WTC11 (cell line): ENCODE measurements around the gene STXBP1. TPM values are rescaled to one million over a fixed set of nuclear protein-coding genes. Genes with fewer than 3 reads are reported as not detected.
"Not testable (repeated sequence)": the region's sequence is repeated elsewhere in the genome, so short reads cannot be mapped to it uniquely, and the experiment has no call there.

ENCODE experiments used
- ATAC-seq: fragments of 200-7000 bp; cut with Tn5 transposase; 2 replicates; pipeline ENCODE4 v1.10.0; 2021; ENCODE audit warnings: mild to moderate bottlenecking, moderate library complexity
- CTCF ChIA-PET: fragments of 300-600 bp; sonication (Branson Sonifier 250); formaldehyde crosslinking; loops from one replicate; lab custom pipeline; 2021; ENCODE audit warnings: antibody characterized with exemption; lab: Charles Lee
- POLR2A ChIA-PET: fragments of 350-600 bp; sonication (Branson Sonifier 250); formaldehyde crosslinking; loops from one replicate; lab custom pipeline; 2021; ENCODE audit warnings: antibody characterized with exemption; lab: Charles Lee
- DNase-seq: peaks from one replicate; pipeline ENCODE4 v3.0.0; 2021; ENCODE audit warnings: low spot score
- H3K27ac Mint-ChIP-seq: 2 replicates; pipeline ENCODE4 v1.8.0; 2021; ENCODE audit warnings: mixed read lengths
- H3K27me3 Mint-ChIP-seq: 2 replicates; pipeline ENCODE4 v1.8.0; 2021; ENCODE audit warnings: low read depth, mild to moderate bottlenecking, moderate library complexity, mixed read lengths
- H3K36me3 Mint-ChIP-seq: 2 replicates; pipeline ENCODE4 v1.8.0; 2021; ENCODE audit warnings: mixed read lengths
- H3K4me1 Mint-ChIP-seq: 2 replicates; pipeline ENCODE4 v1.8.0; 2022; ENCODE audit warnings: mixed read lengths
- H3K4me3 Mint-ChIP-seq: 2 replicates; pipeline ENCODE4 v1.8.0; 2021; ENCODE audit warnings: mild to moderate bottlenecking, moderate library complexity, mixed read lengths
- H3K9me3 Mint-ChIP-seq: 2 replicates; pipeline ENCODE4 v1.8.0; 2021; ENCODE audit warnings: mixed read lengths
- AFF4 ChIP-seq: sonication (generic); formaldehyde crosslinking; IDR thresholded peaks from 2 replicates; pipeline ENCODE4 v1.8.1; 2023; ENCODE audit warnings: mild to moderate bottlenecking, missing genetic modification reagents, borderline replicate concordance
- ATF6 ChIP-seq: sonication (generic); formaldehyde crosslinking; IDR thresholded peaks from 2 replicates; pipeline ENCODE4 v1.8.1; 2023; ENCODE audit warnings: mild to moderate bottlenecking, missing genetic modification reagents
- ETV6 ChIP-seq: sonication (generic); formaldehyde crosslinking; IDR thresholded peaks from 2 replicates; pipeline ENCODE4 v1.8.1; 2022; ENCODE audit warnings: mild to moderate bottlenecking, missing genetic modification reagents
- FOXP4 ChIP-seq: sonication (generic); formaldehyde crosslinking; IDR thresholded peaks from 2 replicates; pipeline ENCODE4 v1.8.0; 2022; ENCODE audit warnings: mild to moderate bottlenecking, missing genetic modification reagents
- GABPB1 ChIP-seq: sonication (generic); formaldehyde crosslinking; IDR thresholded peaks from 2 replicates; pipeline ENCODE4 v1.8.1; 2023; ENCODE audit warnings: mild to moderate bottlenecking, missing genetic modification reagents
- JUN ChIP-seq: sonication (generic); formaldehyde crosslinking; IDR thresholded peaks from 2 replicates; pipeline ENCODE4 v1.8.0; 2023; ENCODE audit warnings: mild to moderate bottlenecking, missing genetic modification reagents
- PREB ChIP-seq: sonication (generic); formaldehyde crosslinking; IDR thresholded peaks from 2 replicates; pipeline ENCODE4 v1.8.1; 2022; ENCODE audit warnings: mild to moderate bottlenecking, missing genetic modification reagents, moderate library complexity, borderline replicate concordance
- SMAD4 ChIP-seq: sonication (generic); formaldehyde crosslinking; IDR thresholded peaks from 2 replicates; pipeline ENCODE4 v1.8.0; 2022; ENCODE audit warnings: mild to moderate bottlenecking, missing genetic modification reagents
- ZNF219 ChIP-seq: sonication (generic); formaldehyde crosslinking; IDR thresholded peaks from 2 replicates; pipeline ENCODE4 v1.8.0; 2023; ENCODE audit warnings: missing genetic modification reagents, mild to moderate bottlenecking, borderline replicate concordance
- total RNA-seq: library from RNA; stranded (reverse); gene quantifications from 3 replicates; pipeline ENCODE4 v1.2.3, GENCODE V29; 2021
- TF ChIP-seq, protein P1 (sequence below): fragments of 250-450 bp; sonication (Bioruptor Pico); IDR thresholded peaks from 2 replicates; pipeline ENCODE4 v1.9.0; 2021; ENCODE audit warnings: mild to moderate bottlenecking

The STXBP1 gene
- total RNA-seq, 1 experiment from 2014 or later: 37.1 TPM

GRCh38 chr9:127574072-127574993, 37.7 kb upstream of the STXBP1 start:
- ATAC-seq: no peak
- Mint-ChIP-seq H3K4me1 (peaks cover 19% of the 10 kb centered on the region), H3K27me3 (peaks cover 10% of the 10 kb centered on the region), H3K4me3 (no peak overlapping the region), H3K36me3 (no peaks in the 10 kb centered on the region)
- CTCF ChIA-PET: interaction anchor here (0.6 to 1.6 kb wide), 4 partner anchors 12 to 128 kb away, joined by 3 to 8 read pairs (median 3); no protein-coding TSS in a partner anchor
- TF ChIP-seq FOXP4 (CRISPR knock-in tag): no peak
- TF ChIP-seq JUN (CRISPR knock-in tag): no peak
- TF ChIP-seq, protein P1, sequence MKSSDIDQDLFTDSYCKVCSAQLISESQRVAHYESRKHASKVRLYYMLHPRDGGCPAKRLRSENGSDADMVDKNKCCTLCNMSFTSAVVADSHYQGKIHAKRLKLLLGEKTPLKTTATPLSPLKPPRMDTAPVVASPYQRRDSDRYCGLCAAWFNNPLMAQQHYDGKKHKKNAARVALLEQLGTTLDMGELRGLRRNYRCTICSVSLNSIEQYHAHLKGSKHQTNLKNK (CRISPR knock-in tag): no peak
- TF ChIP-seq ZNF219 (CRISPR knock-in tag): no peak
- TF ChIP-seq GABPB1 (CRISPR knock-in tag): no peak
- no peak for TF ChIP-seq ATF6 (CRISPR knock-in tag)
- no peak for TF ChIP-seq PREB
- no peak for TF ChIP-seq SMAD4 (CRISPR knock-in tag)
- TF ChIP-seq, all 79 proteins: peak for 0
- no peak for DNase-seq
- Mint-ChIP-seq H3K27ac (no peak overlapping the region), H3K9me3 (no peaks in the 10 kb centered on the region)
- POLR2A ChIA-PET: no interaction called here

DNA sequence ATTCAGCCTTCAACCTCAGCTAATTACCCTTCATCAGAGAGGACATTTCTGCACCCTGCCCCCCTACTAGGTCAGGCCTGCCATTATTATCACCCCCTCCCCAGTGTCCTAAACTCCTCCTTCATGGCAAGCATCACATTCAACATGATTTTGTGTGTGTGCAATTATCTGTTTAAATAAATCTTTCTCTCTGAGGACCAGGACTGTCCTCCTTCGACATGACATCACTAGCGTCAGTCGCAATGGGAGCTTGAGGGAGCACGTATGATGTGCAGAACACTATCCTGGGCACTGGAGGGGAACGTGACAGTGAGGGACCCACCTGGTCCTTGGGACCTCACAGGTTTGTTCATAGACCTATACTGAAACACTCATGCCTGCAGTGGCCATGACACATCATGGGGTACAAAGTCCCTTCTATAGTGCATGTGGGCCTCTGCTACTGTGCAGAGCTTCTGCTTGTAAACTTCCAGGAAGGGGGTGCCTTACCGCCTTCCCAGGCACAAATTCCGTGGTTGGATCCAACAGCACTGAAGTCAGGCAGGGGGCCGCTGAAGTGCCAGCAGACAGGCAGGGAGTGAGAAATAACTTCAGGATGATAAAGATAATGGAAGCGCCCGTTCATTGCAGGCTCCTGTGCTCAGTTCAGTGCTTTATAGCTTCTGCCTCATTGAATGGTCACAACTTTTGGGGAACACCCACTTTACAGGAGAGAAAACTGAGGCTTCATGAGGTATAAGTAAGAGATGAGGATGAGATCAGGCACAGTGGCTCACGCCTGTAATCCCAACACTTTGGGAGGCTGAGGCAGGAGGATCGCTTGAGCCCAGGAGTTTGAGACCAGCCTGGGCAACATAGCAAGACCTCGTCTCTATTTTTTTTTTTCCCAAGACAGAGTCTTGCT, 36.0 kb upstream of the STXBP1 start:
- no peak overlapping the region for H3K4me3 Mint-ChIP-seq
- POLR2A ChIA-PET: no interaction called here
- CTCF ChIA-PET: interaction anchor here (0.7 to 1.6 kb wide), 4 partner anchors 11 to 116 kb away, joined by 3 to 8 read pairs (median 4); no protein-coding TSS in a partner anchor
- H3K36me3 Mint-ChIP-seq: no peaks in the 10 kb centered on the region
- TF ChIP-seq AFF4 (CRISPR knock-in tag) (no peak), ETV6 (no peak), GABPB1 (CRISPR knock-in tag) (peak; percentile 46; the same call in 1 of the 2 replicates)
- TF ChIP-seq, all 79 proteins: peak for 1
- DNase-seq (no peak), ATAC-seq (no peak)
- peaks cover 17% of the 10 kb centered on the region for H3K4me1 Mint-ChIP-seq
- H3K27me3 Mint-ChIP-seq: no peaks in the 10 kb centered on the region
- no peaks in the 10 kb centered on the region for H3K9me3 Mint-ChIP-seq
- no peak overlapping the region; the same call in 1 of the 2 replicates for H3K27ac Mint-ChIP-seq

- DNase-seq, H3K27ac Mint-ChIP-seq, H3K9me3 Mint-ChIP-seq, H3K4me3 Mint-ChIP-seq, H3K36me3 Mint-ChIP-seq, ATAC-seq, H3K27me3 Mint-ChIP-seq, POLR2A ChIA-PET: not testable (repeated sequence)
- H3K4me1 Mint-ChIP-seq: peaks cover 17% of the 10 kb centered on the region
- CTCF ChIA-PET: interaction anchor here (0.8 kb wide), 1 partner anchor 73 kb away, joined by 3 read pairs; no protein-coding TSS in a partner anchor
Measured at GRCh38 chr9:127577194-127577593, 34.9 kb upstream of the STXBP1 start.
